A673 (cell line): Measurements from ENCODE around the gene KCNQ2. TPM values are rescaled to one million over a fixed set of nuclear protein-coding genes. Genes with fewer than 3 reads are reported as not detected.

Experiments used
- BruUV-seq: library from RNA; stranded (reverse); fragments of 400-500 nt; replicated peaks from 2 replicates; lab custom pipeline; 2021; lab: Mats Ljungman, UMichigan
- CTCF ChIA-PET: fragments of 300-600 bp; sonication (Branson Sonifier 250); formaldehyde crosslinking; loops from one replicate; lab custom pipeline; 2022; ENCODE audit warnings: antibody characterized with exemption; lab: Charles Lee
- POLR2A ChIA-PET: fragments of 300-600 bp; sonication (Branson Sonifier 250); formaldehyde crosslinking; loops from one replicate; lab custom pipeline; 2022; ENCODE audit warnings: antibody characterized with exemption; ENCODE audit not compliant: low non-redundant PET; lab: Charles Lee
- DNase-seq: peaks from one replicate; pipeline ENCODE4 v3.0.0-alpha.2; 2015; ENCODE audit warnings: low spot score
- H3K27ac ChIP-seq: fragments of 200-600 bp; sonication (generic); 2 replicates; pipeline ENCODE4 v1.5.1; 2016; ENCODE audit warnings: mixed run types, low read depth, mild to moderate bottlenecking, mixed read lengths, antibody characterized with exemption, low read length; ENCODE audit not compliant: poor library complexity, severe bottlenecking
- H3K27me3 ChIP-seq: fragments of 200-600 bp; sonication (generic); replicated peaks from 2 replicates; pipeline ENCODE4 v1.6.1; 2017; ENCODE audit warnings: mixed run types, low read depth, mild to moderate bottlenecking, mixed read lengths, antibody characterized with exemption, low read length; ENCODE audit not compliant: insufficient read depth, poor library complexity
- H3K36me3 ChIP-seq: fragments of 200-600 bp; sonication (generic); 2 replicates; pipeline ENCODE4 v1.6.1; 2016; ENCODE audit warnings: mixed run types, mild to moderate bottlenecking, mixed read lengths, antibody characterized with exemption, low read length; ENCODE audit not compliant: insufficient read depth, poor library complexity, severe bottlenecking
- H3K4me1 ChIP-seq: fragments of 200-600 bp; sonication (generic); 2 replicates; pipeline ENCODE4 v1.6.1; 2017; ENCODE audit warnings: mixed run types, mild to moderate bottlenecking, mixed read lengths, antibody characterized with exemption, low read length; ENCODE audit not compliant: insufficient read depth, poor library complexity, severe bottlenecking
- H3K4me3 ChIP-seq: fragments of 200-600 bp; sonication (generic); 2 replicates; pipeline ENCODE4 v1.5.1; 2016; ENCODE audit warnings: low read depth, mixed run types, mild to moderate bottlenecking, mixed read lengths, low read length; ENCODE audit not compliant: poor library complexity, severe bottlenecking
- H3K9me3 ChIP-seq: fragments of 200-600 bp; sonication (generic); 2 replicates; pipeline ENCODE4 v1.6.1; 2016; ENCODE audit warnings: mixed run types, low read depth, mild to moderate bottlenecking, mixed read lengths, antibody characterized with exemption, low read length; ENCODE audit not compliant: poor library complexity, severe bottlenecking
- EZH2 ChIP-seq: fragments of 200-600 bp; sonication (generic); IDR thresholded peaks from 2 replicates; pipeline ENCODE4 v1.6.1; 2017; ENCODE audit warnings: borderline replicate concordance, low read depth, mild to moderate bottlenecking, mixed read lengths, antibody characterized with exemption, low read length; ENCODE audit not compliant: poor library complexity, severe bottlenecking
- intact Hi-C: fragments of 100-400 bp; cut with micrococcal nuclease; formaldehyde crosslinking; loops from one replicate; pipeline ENCODE4 v1.10.0; 2022; ENCODE audit not compliant: unreplicated experiment
- total RNA-seq: library from RNA; stranded (reverse); gene quantifications from 2 replicates; pipeline ENCODE4 v1.2.3, GENCODE V29; 2021
- TF ChIP-seq, protein P1 (sequence below): fragments of 300-800, 200-600 bp; sonication (generic); conservative IDR thresholded peaks from 2 replicates; pipeline ENCODE4 v1.5.1; 2017; ENCODE audit warnings: low read depth, mild to moderate bottlenecking, antibody characterized with exemption, low read length, moderate library complexity, mixed read lengths

KCNQ2 gene
- total RNA-seq, 1 experiment from 2014 or later = 6.6 TPM

DNA sequence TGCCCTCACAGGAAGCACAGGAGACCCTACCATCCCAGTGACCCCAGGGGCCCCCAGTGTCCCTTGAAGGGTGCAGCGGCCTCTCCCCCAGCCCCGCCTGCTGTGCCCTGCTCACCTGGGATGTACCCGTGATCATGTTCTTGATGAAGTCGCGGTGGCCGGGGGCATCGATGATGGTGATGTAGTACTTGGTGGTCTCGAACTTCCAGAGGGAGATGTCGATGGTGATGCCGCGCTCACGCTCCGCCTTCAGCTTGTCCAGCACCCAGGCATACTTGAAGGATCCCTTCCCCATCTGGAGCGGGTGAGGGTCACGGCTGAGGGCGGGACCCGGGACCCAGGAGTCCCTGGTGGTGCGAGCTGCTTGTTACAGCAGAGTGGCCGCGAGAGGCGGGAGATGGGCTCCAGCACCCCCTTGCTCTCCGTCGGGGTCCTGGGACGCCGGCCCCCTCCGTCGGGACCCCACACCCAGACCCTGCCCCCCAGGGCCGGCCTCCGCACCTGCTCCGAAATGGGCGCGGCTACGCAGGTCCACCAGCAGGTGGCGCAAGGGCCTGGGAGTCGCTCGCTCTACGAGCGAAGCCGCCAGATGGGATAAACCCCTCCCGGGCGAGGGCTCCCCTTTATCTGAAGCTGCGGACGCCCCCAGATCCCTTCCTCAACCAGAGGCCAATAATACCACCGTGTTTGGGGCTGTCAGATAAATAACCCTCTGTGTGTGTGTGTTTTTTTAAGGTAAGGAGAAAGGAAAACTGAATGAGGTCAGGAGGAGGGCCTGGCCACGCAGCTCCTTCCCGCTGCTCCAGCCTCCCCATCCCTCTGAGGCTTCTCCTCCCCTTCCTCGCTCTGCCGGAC lies 23.5 kb upstream of the KCNQ2 start:
- BruUV-seq = no TSS peak
- TF ChIP-seq, protein P1, sequence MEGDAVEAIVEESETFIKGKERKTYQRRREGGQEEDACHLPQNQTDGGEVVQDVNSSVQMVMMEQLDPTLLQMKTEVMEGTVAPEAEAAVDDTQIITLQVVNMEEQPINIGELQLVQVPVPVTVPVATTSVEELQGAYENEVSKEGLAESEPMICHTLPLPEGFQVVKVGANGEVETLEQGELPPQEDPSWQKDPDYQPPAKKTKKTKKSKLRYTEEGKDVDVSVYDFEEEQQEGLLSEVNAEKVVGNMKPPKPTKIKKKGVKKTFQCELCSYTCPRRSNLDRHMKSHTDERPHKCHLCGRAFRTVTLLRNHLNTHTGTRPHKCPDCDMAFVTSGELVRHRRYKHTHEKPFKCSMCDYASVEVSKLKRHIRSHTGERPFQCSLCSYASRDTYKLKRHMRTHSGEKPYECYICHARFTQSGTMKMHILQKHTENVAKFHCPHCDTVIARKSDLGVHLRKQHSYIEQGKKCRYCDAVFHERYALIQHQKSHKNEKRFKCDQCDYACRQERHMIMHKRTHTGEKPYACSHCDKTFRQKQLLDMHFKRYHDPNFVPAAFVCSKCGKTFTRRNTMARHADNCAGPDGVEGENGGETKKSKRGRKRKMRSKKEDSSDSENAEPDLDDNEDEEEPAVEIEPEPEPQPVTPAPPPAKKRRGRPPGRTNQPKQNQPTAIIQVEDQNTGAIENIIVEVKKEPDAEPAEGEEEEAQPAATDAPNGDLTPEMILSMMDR = peak; percentile 98
- TF ChIP-seq EZH2 = no peak
- H3K27me3 ChIP-seq = peaks cover 5% of the 10 kb centered on the region
- ChIA-PET POLR2A (no interaction called here), CTCF (interaction anchor here (0.6 to 0.8 kb wide), 5 partner anchors 20 to 261 kb away, joined by 3 to 5 read pairs (median 4); no protein-coding TSS in a partner anchor)
- H3K36me3 ChIP-seq = no peaks in the 10 kb centered on the region
- H3K27ac ChIP-seq = no peak overlapping the region
- H3K9me3 ChIP-seq = no peaks in the 10 kb centered on the region
- no peak overlapping the region for H3K4me3 ChIP-seq
- intact Hi-C loops = no loop called here
- DNase-seq = peak; percentile 70
- no peaks in the 10 kb centered on the region for H3K4me1 ChIP-seq

DNA sequence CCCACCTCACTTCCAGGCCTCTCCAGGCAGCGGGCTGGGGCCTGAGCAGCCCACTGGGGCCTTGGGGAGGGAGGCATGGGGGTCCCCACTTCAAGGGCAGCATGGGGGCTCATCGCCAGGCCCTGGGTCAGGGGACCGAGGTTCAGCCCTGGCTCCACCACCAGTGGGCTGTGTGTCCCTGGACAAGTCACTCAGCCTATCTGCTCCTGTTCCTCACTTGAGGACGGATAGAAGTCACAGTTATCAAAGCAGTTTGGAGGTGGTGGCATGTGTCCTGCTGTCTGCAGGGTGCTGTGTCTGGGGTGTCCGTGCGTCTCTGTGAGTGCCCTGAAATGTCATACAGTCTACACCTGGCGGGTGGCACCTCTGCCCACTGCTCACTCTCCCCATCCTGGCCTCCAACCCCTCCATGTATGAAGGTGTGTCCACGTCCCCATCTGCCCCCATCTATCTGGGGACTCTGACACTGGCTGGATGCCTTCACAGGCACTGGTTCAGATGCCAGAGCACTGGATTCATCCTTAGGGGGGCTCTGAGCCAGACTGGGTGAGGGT lies 22.8 kb upstream of the KCNQ2 start:
- Histone ChIP-seq H3K36me3 (no peaks in the 10 kb centered on the region), H3K27me3 (peaks cover 5% of the 10 kb centered on the region), H3K27ac (no peak overlapping the region), H3K4me3 (no peak overlapping the region), H3K4me1 (no peaks in the 10 kb centered on the region), H3K9me3 (no peaks in the 10 kb centered on the region)
- TF ChIP-seq EZH2 = no peak
- TF ChIP-seq, protein P1 = no peak
- BruUV-seq = no TSS peak
- ChIA-PET POLR2A (no interaction called here), CTCF (no interaction called here)
- no peak for DNase-seq
- intact Hi-C loops = no loop called here

GRCh38 chr20:63494420-63495166 lies 22.1 kb upstream of the KCNQ2 start:
- POLR2A ChIA-PET = no interaction called here
- no peak overlapping the region for H3K4me3 ChIP-seq
- no TSS peak for BruUV-seq
- no peak for DNase-seq
- H3K4me1 ChIP-seq = no peaks in the 10 kb centered on the region
- no peak overlapping the region for H3K27ac ChIP-seq
- intact Hi-C loops = no loop called here
- CTCF ChIA-PET = no interaction called here
- H3K36me3 ChIP-seq = no peaks in the 10 kb centered on the region
- no peaks in the 10 kb centered on the region for H3K9me3 ChIP-seq
- peaks cover 5% of the 10 kb centered on the region for H3K27me3 ChIP-seq
- TF ChIP-seq EZH2 = no peak
- TF ChIP-seq, protein P1 = no peak
